Measurements from ENCODE around the gene WDR91.

DNA sequence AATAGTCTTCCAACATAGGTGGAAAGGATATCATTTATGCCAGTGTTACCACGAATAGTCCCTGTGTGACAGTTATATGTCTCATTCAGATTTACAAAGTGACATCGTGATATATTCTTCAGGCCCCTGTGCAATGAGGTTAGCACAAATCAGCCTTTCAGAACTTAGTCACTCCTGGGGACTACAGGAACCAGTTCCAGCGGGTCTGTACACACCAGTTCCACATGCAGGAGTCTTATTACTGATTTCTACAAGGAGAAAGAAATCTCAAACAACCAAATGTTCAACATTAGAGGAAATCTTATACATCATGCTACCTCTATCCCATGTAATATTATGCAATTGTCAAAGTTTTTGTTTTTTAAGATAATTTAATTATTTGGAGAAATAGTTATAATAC lies 4.4 kb upstream of the WDR91 start:
- TF ChIP-seq ELF4 (IDR thresholded peaks at IDR 0.05) (no peak), NFRKB (IDR thresholded peaks at IDR 0.05) (no peak), SP1 (IDR thresholded peaks at IDR 0.05) (no peak), SUZ12 (IDR thresholded peaks at IDR 0.05) (no peak), LEF1 (IDR thresholded peaks at IDR 0.05; ENCODE audit: borderline replicate concordance) (no peak), TARDBP (IDR thresholded peaks at IDR 0.05) (no peak), BHLHE40 (IDR thresholded peaks at IDR 0.05; ENCODE audit: borderline replicate concordance) (no peak), L3MBTL2 (conservative IDR thresholded peaks at IDR 0.05) (no peak), FOXM1 (IDR thresholded peaks at IDR 0.05; ENCODE audit: borderline replicate concordance) (no peak), FOXK2 (IDR thresholded peaks at IDR 0.05) (no peak), ZNF384 (IDR thresholded peaks at IDR 0.05) (no peak), FOXA1 (IDR thresholded peaks at IDR 0.05) (no peak), HDGF (IDR thresholded peaks at IDR 0.05; ENCODE audit: borderline replicate concordance) (no peak)
- TF ChIP-seq, protein P1, sequence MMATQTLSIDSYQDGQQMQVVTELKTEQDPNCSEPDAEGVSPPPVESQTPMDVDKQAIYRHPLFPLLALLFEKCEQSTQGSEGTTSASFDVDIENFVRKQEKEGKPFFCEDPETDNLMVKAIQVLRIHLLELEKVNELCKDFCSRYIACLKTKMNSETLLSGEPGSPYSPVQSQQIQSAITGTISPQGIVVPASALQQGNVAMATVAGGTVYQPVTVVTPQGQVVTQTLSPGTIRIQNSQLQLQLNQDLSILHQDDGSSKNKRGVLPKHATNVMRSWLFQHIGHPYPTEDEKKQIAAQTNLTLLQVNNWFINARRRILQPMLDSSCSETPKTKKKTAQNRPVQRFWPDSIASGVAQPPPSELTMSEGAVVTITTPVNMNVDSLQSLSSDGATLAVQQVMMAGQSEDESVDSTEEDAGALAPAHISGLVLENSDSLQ (IDR thresholded peaks at IDR 0.05) = no peak
